ENCODE data around the gene PITPNC1.

GRCh38 chr17:67491009-67491680 lies 114.1 kb downstream of the PITPNC1 start:
- peak; percentile 77 for TF ChIP-seq REST (IDR thresholded peaks at IDR 0.05; ENCODE audit: low read depth, low read length)
- TF ChIP-seq EZH2phosphoT487 (IDR thresholded peaks at IDR 0.05; ENCODE audit: borderline replicate concordance, low read depth), result no peak
- no peak for TF ChIP-seq CTCF (IDR thresholded peaks at IDR 0.05)
- TF ChIP-seq USF2 (IDR thresholded peaks at IDR 0.05; ENCODE audit: borderline replicate concordance, low read depth, low read length), result no peak; the same call in 1 of the 2 replicates
- peak; percentile 87 for TF ChIP-seq JUND (IDR thresholded peaks at IDR 0.05)
- peak; percentile 33 for TF ChIP-seq RAD21 (IDR thresholded peaks at IDR 0.05; ENCODE audit: low read length)
- no peak for TF ChIP-seq RFX5 (IDR thresholded peaks at IDR 0.05; ENCODE audit: low read length)
- no peak for TF ChIP-seq MEF2A (IDR thresholded peaks at IDR 0.05; ENCODE audit: borderline replicate concordance, low read depth)
- TF ChIP-seq FOXM1 (IDR thresholded peaks at IDR 0.05; ENCODE audit: low read depth), result 0 out of 2 replicates have a peak, but pooled peaks have one; percentile 49
- no peak for TF ChIP-seq TAF1 (IDR thresholded peaks at IDR 0.05; ENCODE audit: borderline replicate concordance, low read depth, low read length)
- TF ChIP-seq USF1 (IDR thresholded peaks at IDR 0.05; ENCODE audit: borderline replicate concordance, low read depth), result peak; percentile 28; the same call in 1 of the 2 replicates
- TF ChIP-seq FOXJ3 (CRISPR knock-in tag; IDR thresholded peaks at IDR 0.05), result peak; percentile 97
- peak; percentile 94 for TF ChIP-seq POLR2AphosphoS5 (IDR thresholded peaks at IDR 0.05; ENCODE audit: low read depth, low read length)
- peak; percentile 88 for TF ChIP-seq PBX3 (IDR thresholded peaks at IDR 0.05)
